HG03139 (cell line): ENCODE results near the gene ZNF516.

Experiments
- ATAC-seq: cut with Tn5 transposase; IDR thresholded peaks from one replicate; pipeline ENCODE4 v1.9.1; 2021; ENCODE audit not compliant: unreplicated experiment

ZNF516 gene

DNA sequence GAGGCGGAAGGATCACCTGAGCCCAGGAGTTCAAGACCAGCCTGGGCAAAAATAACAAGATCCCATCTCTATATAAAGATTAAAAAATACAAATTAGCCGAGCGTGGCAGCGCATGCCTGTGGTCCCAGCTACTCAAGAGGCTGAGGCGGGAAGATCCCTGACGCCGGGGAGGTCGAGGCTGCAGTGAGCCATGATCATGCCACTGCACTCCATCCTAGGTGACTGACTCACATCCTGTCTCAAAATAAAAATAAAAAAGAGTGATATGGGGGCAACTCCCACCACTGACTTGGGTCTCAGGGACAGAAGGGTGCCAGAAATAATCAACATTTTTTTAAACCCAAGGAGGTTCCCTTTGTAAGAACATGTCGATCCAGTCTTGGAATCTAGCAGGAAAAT lies 37.6 kb downstream of the ZNF516 start:
- ATAC-seq = no peak

DNA sequence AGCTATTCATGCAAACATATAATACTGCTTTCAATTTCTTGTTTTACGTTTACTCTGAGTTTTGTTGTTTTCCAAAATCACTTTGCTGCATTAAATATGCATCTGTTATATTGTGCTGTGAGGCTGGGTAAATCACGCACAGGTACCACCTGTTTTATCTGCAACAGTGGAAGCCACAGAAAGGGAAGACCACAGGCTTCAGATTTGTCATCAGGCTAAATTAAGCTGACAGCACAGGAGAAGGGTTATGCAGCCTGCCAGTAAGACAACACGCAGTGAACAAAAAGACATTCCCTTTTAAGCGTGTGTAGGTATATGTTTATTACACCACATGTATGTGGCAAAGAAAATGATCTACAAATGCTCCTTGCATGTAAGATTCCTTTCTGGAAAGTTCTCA lies 38.2 kb downstream of the ZNF516 start:
- no peak for ATAC-seq

DNA sequence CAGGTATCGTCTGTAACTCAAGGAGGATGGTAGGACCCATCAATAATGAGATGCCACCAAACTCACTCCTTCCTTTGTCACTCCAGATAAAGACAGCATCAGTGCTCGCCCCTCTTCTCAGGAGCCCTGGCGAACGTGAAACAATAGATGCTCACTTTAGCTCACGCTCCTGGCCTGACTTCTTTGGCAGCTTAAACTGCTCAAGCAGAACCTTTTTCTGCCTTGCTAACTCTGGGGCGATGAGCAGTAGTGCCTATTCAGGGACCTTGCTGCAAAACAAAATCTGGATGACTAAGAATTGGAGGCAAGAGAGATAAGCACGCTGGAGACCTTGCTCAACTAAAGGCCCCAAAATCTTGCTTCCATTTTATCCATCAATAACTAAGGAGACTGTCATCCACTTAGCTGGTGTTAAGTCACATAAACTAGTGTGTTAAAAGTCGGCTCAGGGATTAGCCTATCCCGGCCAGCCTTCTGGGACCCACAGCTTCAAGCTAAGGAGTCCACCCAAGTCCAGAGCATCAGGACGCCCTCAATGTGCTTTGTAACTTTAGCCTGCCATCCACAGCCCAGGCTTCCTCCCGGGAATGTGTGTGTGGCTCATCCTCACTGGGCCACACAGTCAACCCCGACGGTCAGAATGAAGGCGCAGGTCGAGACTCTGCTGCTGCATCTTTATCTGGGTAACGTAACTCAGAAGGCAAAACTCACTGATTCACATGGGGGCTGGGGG lies 38.9 kb downstream of the ZNF516 start:
- ATAC-seq = no peak

DNA sequence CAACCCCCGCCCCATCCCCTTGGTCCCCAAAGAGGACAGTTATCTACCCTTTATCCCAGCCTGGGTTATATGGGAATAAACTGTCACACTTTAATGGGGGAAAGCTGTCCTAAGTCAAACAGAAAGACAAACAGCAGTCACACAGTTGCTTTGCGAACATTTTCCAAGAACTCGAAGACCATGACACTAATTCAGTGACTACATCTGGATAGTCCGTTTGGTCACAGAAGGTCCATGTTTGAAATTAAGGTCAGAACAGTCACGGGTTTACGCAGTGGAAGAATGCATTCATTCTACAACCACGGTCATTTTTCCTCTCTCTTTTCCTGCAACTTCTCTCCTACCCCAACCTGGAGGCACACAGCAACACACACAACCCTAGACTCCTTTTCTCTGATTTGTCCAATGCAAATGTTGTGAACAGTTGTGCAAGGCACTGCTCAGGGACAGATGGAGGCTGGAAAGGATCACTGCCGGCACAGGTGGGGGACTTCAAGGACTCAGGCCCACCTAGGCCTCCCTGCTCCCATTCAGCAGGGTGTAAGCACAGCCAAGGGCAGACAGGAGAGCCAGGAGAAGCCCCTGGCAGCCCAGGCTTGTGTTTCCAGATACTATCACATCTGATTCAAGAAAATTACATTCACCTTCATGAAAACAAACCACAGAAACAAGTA lies 39.9 kb downstream of the ZNF516 start:
- ATAC-seq = no peak

DNA sequence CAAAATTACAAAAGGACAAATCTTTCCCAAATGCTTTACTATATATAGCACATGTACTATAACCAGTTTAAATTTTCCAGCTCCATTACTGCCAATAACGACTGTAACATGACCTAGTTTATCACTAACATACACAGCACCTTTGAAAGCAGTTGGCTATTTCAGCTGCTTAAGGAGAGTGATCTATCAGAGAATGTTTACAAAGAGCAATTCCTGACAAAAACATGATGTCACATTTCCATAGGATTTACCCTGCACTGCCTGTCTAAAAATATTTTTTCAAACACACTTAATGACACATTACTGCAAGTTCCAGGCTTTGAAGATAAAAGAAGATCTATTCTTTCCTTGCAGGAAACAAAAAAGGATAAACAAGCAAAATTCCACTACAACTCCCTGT lies 40.6 kb downstream of the ZNF516 start:
- ATAC-seq = no peak

DNA sequence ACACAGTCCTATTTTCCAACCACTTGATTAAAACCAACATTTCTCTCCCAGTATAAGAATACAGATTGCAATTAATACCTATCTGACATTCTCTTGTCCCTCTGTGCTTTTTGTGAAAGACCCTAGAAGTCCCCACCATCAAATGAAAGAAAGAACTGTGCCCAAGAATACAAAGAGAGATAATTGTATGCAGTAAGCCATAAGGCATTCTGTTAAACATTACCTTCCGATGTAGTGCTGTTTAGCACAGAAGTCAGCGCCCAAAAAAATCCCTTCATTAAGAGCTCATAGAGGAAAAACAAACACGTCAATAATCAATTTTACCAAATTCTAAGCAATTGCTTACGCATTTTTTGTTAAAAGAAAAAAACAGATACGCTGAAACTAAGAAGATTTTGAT lies 41.1 kb downstream of the ZNF516 start:
- no peak for ATAC-seq

DNA sequence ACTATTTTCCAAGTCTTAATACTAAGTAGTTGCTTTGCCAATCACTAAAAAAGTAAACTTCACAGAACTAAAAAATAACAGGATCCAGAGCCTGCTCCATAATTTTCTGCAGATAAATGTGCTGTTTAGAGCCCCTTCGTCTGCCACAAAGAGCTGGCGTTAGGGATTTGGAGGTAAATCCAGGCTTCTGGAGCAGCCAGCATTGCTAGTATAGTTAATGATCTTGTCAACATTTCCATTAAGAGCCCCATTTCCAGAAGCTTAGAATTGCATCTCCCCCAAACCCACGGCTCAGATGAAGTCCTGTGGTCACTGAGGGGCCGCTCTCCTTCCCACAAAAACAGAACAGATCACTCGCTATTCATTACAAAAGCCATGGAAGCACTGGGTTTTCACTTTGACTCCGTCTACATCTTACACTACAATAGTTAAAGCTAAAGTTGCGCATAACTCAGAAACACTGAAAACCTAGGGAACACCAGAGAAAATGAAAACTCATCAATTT lies 41.9 kb downstream of the ZNF516 start:
- no peak for ATAC-seq

DNA sequence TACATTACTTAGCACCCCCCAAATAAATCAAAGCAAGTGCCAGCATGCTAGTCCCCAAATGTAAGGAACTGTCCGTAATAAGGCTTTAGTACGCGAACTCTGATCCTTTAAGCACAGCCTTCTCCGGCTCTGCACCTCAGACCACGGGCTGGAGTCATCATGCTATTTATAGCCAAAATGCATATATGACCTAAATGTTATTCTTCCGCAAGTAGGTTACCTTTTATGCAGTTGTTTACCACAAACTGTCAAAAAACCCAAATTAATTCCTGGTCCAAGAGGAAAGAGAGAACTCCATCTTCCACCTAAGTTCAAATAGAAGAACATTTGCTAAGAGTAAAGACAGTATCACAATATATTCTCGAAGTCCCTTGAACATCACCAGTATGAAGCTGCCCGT lies 42.7 kb downstream of the ZNF516 start:
- ATAC-seq = no peak

DNA sequence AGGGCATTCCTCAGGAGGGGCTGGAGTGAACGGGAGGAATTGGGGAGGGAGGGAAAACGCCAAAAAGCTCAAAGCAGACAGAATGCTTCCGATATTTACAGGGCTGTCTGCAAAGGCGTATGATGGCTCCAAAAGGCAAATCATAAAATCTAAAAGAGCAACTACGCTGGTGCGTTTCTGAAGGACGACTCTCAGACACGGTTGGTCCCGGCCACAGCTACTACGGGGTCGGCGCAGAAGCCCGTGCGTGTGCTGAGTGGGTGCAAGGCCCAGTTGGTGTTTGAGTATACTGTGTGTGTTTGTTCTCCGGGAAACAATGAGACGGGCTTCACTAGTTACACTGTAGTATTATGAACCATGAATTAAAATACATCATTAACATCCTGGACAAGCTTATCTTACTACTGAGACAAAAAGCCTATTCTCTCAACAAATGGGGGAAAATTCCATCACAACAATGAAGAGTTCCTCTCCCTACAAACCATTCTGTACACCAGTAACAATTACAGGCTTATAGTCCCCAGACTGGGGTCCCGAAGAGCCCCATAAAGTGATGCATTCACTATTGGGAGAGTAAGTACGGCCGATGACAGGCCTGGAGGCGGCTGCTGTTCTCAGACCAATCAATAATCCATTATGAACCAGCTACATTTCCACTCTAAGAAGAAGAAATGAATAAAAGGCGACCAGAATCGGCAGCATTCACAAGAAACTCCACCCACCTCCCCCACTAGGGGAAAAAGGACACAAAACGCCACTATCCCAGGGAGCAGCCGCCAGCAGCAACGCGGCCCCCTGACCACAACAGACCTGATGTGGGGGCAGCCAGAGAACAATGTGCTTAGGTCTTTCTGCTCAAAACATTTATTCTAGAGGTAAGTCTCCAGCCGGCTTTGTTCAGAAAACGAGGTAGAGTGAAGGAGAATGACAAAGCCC lies 43.4 kb downstream of the ZNF516 start:
- ATAC-seq = no peak

DNA sequence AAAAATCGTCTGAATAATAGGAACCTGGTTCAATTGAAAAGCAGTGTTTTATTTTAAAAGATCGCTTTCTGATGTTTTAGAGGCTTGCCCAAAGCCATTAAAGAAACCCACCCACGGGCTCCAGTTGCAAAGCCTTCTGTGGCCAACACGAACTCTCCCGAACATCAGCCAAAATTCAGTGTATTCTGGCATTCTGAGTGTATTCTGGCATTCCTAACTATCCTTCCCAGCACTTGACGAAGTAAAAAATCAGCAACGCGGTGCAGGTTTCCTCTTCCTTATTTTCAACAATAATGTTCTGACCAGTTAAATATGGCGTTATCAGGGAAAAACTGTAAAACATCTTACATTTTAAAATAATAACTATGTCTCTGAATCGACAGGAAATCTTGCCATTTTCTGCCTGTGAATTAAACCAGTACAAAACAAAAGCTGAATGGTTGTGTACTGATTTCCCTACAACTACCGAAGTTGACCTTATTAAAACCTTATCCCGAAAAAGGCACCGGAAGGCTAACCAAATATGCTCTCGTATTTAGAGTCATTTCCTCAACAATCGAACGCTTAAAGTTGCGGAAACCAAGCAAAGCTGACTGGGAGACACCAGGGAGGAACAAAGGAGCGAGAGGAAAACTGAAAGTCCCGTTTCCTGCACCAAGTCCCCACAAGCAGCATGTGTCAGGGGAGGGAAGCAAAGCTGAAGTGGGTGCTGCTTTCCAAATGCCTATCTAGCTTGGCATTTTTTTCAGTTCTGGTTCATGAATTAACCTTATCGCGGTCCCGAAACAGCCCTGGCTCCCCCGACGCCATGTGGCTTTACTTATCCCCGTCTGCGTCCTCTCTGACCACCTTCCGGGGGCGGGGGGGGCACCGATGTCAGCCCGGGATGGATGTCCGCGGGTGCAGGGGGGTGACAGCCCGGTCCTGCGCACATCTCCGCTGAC lies 44.3 kb downstream of the ZNF516 start:
- no peak for ATAC-seq

DNA sequence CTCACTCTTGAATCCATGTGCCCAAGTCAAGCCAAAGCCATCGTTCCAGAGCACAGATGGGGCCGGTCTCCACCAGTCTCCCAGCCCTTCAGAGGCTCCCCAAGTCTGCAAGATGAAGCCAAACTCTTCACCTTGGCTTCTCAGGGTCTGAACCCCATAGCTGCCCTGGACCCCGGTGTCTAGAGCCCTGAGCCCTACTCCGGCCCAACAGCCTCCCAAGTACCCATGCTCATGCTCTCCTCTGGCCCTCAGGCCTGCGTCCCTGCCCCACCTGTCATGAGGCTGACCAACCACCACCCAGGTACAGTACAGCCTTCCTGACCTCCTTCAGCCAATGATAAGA lies 46.0 kb downstream of the ZNF516 start:
- no peak for ATAC-seq

DNA sequence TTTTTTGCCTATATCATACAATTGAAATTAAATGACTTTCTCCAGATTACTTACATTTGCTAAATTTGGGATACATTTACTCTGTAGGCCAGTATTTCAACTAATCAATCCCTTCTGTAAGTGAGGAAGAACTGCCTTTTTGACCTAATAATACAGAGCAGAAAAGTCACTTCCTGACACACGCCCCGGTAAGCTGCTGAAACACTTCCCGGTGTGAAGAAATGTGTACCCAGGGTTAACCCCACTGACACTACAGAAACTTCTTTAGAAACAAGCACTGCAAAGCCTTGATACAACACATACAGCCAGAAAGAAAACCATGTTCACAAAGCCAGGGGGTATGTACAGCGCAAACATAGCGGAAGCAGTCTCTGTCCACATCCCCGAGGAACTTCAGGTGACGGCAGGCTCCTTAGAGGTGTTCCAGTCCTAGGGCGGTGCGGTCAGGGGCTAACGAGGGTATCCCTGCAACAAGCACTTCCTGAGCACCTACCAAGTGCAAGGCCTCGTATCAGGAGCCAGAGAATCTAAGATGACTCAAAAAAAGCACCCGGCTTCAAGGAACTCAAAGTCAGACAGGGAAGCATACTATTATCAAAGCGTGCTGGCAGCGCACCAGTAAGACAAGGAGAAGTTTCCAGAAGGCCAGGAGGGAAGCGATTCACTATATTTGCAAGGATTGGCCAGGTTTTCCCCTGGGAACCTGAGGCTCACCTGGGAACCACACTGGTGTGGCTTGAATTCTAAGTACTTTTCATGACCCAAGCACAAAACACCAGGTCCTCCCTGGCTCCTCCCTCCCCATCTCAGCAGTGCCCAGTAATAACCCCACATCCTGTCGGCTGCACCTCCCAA lies 46.6 kb downstream of the ZNF516 start:
- ATAC-seq = no peak

DNA sequence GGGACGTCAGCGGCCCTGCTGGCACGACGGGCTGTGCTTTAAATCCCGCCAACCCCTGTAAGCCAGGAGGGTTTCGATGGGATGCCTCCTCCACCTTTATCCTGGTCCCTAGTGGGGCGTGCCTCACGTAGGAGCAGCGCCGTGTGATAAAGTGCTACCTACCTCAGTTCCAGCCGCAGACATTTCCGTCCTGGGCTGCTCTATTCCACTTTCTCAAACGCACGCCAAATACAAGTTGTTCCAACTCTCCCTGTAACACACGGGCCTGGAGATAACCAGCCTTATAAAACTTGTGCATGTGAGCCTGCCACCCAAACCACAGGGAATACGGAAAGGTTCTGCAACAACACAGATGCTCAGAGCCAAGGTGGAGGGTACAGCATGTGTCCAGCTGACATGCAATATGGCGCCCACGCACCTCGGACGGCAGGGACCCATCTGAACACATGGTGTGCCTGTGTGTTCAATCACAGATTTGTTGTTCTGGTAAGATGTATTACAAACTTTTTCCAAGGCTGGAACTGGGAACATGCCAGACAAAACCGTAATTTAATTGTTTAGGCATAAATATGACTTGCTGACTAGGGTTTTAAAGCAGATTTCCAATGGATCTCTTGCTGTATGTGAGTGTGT lies 47.7 kb downstream of the ZNF516 start:
- no peak for ATAC-seq

DNA sequence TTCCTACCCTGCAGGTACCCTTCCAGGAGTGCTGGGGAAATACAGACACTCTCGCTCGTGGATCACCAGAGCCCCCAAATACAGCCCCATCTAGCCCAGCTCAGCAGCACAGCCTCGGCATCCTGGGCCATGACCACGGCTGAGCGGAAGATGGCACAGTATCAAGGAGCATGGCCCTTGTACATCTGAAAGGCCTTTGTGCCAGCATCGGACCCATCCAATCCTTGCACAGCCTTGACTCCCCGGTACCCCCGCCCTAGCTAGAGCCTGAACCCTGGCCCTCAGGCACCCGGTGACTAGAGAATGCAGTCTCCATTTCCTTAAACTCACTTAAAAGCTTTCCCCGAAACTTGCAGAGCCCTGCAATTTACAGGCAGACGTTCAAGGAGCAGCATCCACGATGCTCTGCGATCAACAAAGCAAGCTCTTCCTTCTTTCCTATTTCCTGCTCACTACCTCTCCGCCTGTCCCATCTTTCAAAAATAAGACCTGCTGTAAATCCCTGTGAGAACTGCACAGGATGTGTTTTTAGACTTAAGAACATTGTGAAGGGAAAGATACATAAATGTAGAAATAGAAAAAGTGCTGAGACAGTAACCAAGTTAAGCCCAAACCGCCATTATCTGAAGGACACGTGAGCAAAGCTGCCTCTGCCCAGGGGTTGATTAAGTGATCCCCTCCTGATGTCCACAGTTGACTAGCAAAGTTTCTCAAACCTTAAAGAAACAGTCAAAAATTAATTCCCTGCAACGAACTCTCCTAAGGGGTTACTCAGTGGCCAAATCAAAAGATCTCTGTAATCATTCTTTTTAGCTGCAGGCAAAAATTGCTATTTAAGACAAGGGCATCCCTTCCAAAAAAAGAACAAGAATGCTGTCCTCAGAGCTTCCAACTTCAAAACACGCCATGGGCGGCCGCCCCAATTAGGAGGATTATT lies 48.5 kb downstream of the ZNF516 start:
- no peak for ATAC-seq

DNA sequence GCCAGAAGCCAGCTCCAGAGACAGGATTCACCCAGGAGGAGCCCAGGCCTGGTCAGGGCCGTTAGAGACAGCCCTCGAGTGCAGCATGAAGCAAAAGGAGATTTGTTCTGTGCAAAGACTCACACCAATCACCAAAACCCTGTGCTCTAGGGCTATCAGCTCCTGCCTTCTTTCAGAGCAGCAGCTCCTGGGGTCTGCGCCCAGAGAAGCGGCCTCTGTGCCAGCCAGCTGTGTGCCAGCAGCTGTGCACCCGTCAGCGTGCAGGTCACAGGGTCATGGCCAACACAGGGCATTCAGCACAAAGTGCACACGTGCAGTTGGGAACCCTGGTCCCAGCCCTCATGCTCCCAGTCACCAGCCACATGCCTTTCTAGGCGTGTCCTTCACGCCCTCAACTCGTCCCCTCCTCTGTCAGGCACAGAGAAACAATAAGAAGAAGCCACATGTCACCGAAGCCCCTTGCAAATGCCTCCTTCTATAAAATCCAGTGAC lies 49.3 kb downstream of the ZNF516 start:
- ATAC-seq = no peak

DNA sequence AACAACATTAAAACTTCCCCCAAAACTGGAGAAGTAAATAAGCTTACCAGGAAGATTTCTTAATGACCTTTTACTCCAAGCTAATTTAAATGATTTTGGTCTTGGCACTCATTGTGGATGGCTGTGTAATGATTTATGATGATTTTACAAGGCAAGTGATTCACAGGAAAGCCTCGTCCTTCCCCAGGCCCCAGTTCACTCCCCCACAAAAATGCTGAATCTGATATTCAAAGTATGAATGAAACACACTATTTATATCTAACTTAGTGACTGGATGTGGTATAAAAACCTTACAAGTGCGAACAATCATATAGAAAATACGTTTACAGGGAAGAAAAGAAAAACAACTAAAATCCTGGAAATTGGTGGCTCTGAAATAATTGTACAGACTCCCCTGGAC lies 49.8 kb downstream of the ZNF516 start:
- no peak for ATAC-seq

DNA sequence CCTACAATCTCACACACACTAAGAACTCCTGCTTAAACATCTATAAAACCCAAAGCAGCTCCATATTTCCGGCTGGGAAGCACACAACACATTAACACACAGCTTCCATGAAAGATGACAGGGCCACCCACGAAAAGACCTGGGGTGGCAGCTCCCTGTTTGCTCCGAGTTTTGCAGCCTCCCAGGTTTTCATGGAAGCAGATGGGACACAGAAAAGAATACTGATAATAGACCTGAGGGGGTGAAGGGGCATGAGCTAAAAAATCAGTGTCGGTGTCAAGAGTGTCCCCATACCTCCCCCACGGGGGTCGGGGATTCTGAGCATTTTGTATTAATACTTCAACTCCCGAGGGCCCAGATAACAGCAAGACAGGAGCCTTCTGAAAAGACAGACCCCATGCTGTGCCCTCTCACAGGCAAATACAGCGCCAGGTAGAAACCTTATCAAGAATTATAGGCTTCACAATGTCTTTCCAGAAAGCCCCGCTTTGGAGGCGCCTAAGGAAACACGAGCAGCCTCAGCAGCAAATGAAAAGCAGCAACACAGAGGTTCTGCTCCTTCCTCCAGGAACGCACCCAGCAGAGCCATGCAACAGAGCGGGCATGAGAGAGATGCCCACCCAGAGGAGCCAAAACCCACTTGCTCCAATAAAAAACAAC lies 50.5 kb downstream of the ZNF516 start:
- no peak for ATAC-seq
